Measurements from ENCODE around the gene CBFA2T2.

The CBFA2T2 gene

GRCh38 chr20:33673410-33674293, 183.8 kb downstream of the CBFA2T2 start:
- peak overlapping the region; percentile 63 for H3K4me3 ChIP-seq (ENCODE audit: low read depth, low read length)
- in situ Hi-C loops (cut with HindIII; ENCODE audit: low sequenced_read_pairs), result no loop called here
- DNase-seq (ENCODE audit: low read depth), result no peak
- no peak for TF ChIP-seq CTCF (IDR thresholded peaks at IDR 0.05; ENCODE audit: low read depth, low read length, missing control alignments)

- no peak for TF ChIP-seq CTCF (IDR thresholded peaks at IDR 0.05; ENCODE audit: low read depth, low read length, missing control alignments)
- no peak for DNase-seq (ENCODE audit: low read depth)
- in situ Hi-C loops (cut with HindIII; ENCODE audit: low sequenced_read_pairs), result no loop called here
- H3K4me3 ChIP-seq (ENCODE audit: low read depth, low read length), result peak within 1 kb of the TSS; percentile 63
Observed at GRCh38 chr20:33674294-33675135, 184.6 kb downstream of the CBFA2T2 start, which contains the start of gene NECAB3. Gene NECAB3, minus strand, starts transcription at chr20:33674428. Its CDS starts 76 bp downstream, at chr20:33674352.

- DNase-seq (ENCODE audit: low read depth), result no peak
- H3K4me3 ChIP-seq (ENCODE audit: low read depth, low read length), result peak overlapping the region; percentile 63
- TF ChIP-seq CTCF (IDR thresholded peaks at IDR 0.05; ENCODE audit: low read depth, low read length, missing control alignments), result no peak
- in situ Hi-C loops (cut with HindIII; ENCODE audit: low sequenced_read_pairs), result no loop called here
Observed at GRCh38 chr20:33675136-33675959, 185.5 kb downstream of the CBFA2T2 start.

- in situ Hi-C loops (cut with HindIII; ENCODE audit: low sequenced_read_pairs), result no loop called here
- no peak for TF ChIP-seq CTCF (IDR thresholded peaks at IDR 0.05; ENCODE audit: low read depth, low read length, missing control alignments)
- H3K4me3 ChIP-seq (ENCODE audit: low read depth, low read length), result no peak overlapping the region
- no peak for DNase-seq (ENCODE audit: low read depth)
Observed at GRCh38 chr20:33676121-33676520, 186.2 kb downstream of the CBFA2T2 start.

GRCh38 chr20:33676652-33677645, 187.1 kb downstream of the CBFA2T2 start:
- no peak for TF ChIP-seq CTCF (IDR thresholded peaks at IDR 0.05; ENCODE audit: low read depth, low read length, missing control alignments)
- H3K4me3 ChIP-seq (ENCODE audit: low read depth, low read length), result no peak overlapping the region
- in situ Hi-C loops (cut with HindIII; ENCODE audit: low sequenced_read_pairs), result no loop called here
- no peak for DNase-seq (ENCODE audit: low read depth)
